HG02840 (cell line): ENCODE data around the gene PAFAH1B1.
"Not testable (repeated sequence)": the region's sequence is repeated elsewhere in the genome, so short reads cannot be mapped to it uniquely, and the experiment has no call there.

Experiments
- ATAC-seq: cut with Tn5 transposase; IDR thresholded peaks from one replicate; pipeline ENCODE4 v1.9.1; 2021; ENCODE audit warnings: mild to moderate bottlenecking, moderate library complexity, moderate number of reproducible peaks; ENCODE audit not compliant: unreplicated experiment, low FRiP score

Gene PAFAH1B1

DNA sequence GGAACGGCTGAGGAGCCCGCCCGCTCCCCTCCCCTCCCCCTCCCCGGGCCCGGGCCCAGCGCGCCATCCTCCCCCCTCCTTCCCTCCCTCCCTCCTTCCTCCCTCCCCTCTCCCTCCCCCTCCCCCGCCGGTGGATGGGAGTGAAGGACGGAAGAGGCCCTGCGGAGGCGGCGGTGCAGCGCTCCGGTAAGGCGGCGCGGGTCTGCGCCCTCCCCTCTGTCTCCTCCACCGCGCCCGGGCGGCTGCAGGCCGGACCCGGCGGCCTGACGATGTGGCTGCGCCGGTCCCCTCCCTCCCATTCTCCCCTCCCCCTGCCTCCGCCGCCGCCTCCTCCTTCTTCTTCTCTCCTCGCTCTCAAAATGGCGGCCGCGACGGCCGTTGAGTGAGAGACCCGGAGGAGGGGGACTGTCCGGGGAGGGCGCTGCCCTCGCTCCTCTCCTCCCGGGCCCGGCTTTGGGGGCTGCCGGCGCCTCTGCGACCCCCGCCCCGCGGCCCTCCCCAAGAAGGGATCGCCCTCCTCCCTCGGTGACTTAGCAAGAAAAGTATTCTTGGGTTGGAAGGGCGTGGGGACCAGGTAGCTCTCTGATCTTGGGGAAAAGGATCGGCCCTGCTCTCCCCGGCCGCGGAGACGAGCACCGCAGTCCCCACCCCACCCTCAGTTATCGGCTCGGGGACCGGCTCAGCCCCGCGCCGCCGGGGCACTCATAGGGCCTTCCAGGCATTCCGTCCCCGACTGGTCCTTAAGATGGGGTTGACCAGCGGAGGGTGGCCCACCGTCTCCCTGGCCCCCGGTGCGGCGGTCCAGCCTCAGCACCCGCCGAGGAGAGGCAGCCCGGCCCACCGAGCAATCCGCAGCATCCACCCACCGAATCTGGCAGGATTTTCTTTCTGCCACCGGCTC, 617 bp downstream of the PAFAH1B1 start:
- ATAC-seq: peak; percentile 44

DNA sequence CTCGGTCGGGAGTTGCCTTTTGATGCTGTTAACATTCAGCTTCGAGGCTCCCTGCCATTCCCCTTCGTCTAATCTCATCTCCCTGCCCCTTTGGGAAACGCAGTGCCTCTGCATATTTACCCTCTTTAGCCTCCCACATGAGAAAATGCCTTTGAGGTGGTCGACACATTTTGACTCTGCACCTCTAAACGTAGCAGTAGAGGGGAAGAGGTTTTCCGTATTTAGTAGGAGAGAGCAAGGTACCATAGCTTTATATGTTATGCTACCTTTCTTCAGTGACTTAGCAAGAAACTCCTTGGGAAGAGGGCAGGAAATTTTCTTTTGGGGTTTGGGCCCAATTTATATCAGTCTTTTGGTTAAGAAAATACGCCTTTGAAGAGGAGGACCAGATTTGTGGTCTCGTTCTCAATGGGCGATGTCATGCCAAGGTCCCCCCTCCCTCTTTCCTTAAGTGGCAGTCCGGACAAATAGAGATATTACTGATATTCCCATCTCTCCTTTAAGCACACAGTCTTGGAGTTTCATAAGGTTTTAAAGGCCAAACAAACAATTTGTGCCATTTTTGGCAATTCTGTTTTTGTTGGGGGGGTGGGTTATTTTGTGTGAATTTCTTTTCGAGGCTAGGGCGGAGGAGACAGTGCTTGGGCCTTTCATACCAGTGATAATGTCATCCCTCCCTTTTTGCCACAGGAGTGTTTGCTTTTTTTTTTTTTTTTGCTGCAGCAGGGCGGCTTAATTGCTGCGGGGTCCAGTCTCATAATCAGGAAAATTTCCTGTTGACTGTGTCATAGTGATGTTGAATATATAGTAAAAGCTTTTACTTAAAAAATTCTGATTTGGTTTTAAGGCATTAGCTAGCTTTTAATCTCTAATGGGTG, 1.5 kb downstream of the PAFAH1B1 start:
- ATAC-seq: no peak

DNA sequence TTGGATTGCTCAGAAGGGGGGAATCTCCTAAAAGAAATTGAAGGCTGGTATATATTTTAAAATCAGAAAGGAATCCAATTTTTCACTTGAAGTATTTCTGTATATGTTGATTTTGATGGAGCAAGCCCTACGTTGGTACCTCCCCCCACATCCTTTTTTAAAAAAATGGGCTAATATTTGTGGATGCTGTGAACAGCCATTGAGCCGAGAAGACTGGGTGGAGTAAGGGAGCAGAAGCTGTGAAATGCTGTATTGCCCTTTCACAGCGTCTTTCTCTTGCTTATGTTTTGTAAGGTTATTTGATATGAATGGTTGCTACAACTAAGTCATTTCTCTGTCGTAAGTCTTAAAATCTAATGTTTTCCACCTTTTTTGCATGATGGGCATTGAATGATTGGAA, 2.3 kb downstream of the PAFAH1B1 start:
- ATAC-seq: no peak

DNA sequence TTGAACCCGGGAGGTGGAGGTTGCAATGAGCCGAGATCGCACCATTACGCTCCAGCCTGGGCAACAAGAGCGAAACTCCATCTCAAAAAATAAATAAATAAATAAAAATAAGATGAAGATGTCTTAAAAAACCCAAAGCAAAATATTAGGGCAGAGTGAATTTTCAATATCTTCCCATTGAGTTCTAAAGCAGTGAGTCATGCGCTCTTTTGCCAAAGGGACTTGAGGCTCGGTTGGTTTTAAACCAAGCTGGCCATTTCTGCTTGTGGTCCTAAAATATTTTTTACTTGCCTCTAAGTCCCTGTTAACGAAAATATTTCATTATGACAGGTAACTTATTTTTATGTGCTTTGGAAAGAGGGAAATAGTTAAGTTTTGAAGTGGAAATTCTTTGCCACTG, 4.7 kb downstream of the PAFAH1B1 start:
- ATAC-seq: no peak

DNA sequence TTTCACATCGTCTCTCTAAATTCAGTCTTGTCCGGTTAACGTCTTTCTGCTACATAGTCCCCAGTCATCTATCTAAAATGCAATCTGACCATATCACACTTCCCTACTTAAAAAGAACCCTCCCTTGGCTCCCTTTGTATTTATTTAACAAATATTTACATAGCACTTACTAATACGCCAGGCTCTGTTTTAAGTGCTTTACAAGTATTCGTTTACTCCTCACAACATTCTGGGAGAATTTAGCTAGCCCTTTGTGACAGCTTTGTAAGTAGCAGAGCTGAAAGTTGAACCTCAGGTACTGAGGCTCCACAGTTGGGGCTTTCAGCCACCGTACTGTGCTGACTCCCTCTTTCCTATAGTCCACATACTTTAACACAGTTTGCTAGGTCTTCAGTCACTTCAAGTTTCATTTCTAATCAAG, 9.2 kb downstream of the PAFAH1B1 start:
- no peak for ATAC-seq

DNA sequence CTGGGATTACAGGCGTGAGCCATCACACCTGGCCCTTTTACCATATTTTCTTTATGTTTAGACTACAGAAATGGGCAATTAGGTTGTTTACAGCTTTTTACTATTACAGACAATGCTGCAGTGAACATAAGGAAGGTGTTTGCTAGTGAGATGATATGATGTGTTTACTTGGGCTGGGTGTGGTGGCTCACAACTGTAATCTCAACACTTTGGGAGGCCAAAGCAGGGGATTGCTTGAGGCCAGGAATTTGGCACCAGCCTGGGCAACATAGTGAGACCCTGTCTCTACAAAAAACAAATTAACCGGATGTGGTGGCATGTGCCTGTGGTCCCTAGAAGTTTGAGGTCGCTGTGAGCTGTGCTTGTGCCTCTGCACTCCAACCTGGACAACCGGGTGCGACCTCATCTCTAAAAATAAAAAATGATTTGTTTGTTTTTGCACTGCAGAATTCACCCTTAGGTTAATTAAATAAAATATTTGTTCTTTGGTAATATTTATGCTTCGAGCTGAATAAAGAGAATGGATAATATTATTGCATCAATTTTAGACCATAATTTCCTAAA, 15.0 kb downstream of the PAFAH1B1 start:
- no peak for ATAC-seq

DNA sequence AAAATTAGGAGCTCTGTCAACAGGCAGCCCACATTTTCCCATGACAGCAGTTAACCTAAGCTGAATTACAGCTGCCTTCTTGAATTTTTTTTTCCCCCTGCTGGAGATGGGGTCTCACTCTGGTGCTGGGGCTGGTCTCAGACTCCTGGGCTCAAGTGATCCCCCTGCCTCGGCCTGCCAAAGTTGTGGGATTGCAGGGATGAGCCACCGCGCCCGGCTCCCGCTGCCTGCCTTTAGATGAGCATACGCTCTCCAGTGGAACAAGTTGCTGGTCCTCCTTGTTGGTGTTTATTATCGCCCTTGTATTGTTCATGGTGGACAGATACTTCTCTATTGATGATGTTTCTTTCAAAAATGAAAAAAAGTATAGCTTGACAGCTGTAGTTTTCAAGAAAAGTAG, 15.6 kb downstream of the PAFAH1B1 start:
- no peak for ATAC-seq

DNA sequence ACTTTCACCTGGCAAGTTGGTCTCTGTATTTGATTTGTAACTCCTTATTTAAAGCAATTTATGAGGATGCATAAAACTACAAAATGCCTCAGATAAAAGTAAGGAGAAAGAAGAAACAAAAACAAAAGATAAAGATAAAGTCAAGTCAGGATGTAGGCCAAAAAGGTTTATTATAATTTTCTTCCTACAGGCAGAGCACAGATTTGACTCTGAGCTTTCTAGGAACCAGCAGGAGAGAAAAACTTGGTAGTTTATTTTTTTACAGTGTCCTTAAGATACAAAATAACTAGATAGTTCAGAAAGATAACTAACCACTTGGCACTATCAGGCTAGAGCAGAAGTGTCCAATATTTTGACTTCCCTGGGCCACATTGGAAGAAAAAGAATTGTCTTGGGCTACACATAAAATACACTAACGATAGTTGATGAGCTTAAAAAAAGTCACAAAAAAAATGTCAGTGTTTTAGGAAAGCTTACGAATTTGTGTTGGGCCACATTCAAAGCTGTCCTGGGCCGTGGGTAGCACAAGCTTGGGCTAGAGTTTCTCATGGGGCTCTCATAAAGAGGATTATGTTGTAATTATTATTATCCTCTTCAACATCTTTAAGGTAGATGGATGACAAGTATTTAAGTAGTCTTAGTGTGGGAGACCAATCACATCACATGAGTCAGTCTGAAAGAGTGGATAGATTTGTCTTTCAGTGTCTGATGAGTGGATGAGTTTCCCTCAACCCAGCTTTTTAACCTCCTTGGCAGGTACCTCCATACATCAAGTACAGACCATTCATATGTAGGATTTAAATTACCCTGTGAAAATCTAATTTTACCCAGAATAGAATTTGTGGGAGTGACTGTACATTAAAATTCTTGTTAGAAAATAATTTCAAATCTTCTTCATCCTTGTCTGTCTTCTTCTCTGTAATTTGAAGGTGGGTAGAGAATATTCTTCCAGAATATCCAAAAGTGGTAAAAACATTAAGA, 17.0 kb downstream of the PAFAH1B1 start:
- no peak for ATAC-seq

DNA sequence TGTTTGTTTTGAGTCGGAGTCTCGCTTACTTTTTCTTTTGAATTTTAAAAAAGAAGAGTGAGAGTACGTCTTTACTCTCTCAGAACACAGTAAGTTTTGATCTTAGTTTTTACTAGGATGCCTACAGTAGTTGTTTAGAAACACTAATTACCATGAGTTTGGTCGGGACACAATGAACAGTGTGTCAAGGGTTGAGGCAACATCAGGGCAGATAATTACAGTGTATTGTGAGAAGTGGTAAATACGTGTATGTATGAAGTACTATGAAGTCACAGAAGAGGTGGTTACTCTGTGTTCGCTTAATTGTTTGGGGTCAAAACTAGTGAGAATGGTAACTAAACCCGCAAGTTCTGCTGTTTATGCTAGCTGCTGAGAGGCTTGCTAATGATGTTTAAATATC, 18.2 kb downstream of the PAFAH1B1 start:
- no peak for ATAC-seq

DNA sequence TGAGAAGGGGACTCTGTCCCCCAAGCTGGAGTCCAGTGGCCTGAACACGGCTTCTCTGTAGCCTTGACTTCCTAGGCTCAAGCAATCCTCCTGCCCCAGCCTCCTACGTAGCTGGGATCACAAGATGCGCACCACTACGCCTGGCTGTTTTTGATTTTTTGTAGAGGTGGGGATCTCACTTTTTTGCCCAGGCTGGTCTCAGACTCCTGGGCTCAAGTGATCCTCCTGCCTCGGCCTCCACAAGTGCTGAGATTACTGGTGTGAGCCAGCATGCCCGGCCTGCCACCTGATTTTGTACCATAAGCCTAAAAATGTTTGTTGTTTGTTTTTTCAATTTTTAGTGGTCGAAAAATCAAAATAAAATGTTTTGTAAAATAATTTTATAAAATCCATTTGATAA, 19.2 kb downstream of the PAFAH1B1 start:
- no peak for ATAC-seq

DNA sequence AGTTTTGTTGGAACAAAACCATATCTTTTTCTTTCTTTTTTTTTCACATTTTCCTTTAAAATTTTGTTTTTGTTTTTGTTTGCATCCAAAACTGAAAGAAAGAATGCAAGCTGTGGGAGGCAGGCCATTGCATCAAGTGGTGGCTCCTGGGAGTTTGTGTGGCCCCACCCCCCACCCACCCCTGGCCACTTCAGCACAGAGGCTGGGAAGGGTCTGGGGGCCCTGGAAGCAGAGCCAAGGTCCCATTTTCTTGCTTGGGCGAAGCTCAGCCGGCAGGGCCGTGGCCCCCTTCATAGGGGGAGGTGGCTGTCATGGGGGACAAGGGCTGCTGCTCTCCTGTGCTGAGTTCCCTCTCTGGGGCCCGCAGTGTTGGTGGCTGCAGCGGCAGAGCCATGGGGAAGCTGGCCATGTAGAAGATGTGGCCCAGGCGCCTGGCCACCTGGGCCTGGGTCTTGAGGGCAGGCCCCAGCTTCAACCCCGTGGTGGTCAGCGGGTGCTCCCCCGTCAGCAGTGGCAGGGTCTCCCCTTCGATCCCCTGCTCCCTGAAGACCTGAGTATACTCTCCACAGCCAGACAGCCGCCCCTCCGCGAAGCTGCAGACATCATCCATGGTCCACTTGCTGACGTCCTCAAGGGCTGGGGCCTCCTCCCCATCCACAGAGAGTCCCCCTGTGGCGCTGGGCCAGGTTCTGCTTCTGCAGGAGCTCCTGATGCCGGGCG, 19.8 kb downstream of the PAFAH1B1 start:
- no peak for ATAC-seq

DNA sequence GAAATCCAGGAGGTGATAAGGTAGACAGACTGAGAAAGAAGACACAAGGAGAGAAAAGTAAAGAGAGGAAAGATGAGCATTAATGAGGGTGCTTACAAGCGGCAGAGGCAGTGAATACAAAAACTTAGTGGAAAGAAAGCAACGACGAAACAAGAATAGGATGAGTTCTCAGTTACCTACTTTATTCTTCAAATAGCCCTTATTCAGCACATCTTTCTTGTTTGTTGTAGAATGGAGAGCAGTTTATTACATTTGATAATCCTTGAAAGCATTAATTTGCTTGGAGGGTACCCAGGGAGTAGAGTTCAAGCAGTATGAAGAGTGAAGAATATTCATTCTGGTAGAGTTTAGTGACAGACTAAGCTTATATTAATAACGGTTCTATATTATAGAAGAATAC, 22.4 kb downstream of the PAFAH1B1 start:
- ATAC-seq: no peak

DNA sequence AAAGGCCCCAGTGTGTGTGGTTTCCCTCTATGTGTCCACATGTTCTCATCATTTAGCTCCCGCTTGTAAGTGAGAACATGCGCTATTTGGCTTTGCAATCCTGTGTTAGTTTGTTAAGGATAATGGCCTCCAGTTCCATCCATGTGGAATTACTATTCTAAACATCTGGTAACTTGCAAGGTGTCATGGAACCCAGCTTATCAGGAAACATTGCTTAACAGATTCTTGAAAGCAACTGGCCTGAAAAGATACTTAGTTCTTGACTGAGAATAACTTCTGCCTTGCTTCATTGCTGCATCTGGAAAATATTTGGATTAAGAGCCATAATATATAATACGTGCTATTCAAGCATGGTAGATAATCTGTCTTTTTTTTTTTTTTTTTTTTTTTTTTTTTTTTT, 27.8 kb downstream of the PAFAH1B1 start:
- ATAC-seq: no peak

DNA sequence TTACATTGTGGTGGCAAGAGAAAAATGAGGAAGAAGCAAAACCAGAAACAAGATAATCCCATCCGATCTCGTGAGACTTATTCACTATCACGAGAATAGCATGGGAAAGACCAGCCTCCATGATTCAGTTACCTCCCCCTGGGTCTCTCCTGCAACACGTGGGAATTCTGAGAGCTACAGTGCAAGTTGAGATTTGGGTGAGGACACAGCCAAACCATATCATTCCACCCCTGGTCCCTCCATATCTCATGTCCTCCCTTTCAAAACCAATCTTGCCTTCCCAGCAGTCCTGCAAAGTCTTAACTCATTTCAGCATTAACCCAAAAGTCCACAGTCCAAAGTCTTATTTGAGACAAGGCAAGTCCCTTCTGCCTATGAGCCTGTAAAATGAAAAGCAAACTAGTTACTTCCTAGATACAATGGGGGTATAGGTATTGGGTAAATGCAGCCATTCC, 28.5 kb downstream of the PAFAH1B1 start:
- not testable (repeated sequence) for ATAC-seq

DNA sequence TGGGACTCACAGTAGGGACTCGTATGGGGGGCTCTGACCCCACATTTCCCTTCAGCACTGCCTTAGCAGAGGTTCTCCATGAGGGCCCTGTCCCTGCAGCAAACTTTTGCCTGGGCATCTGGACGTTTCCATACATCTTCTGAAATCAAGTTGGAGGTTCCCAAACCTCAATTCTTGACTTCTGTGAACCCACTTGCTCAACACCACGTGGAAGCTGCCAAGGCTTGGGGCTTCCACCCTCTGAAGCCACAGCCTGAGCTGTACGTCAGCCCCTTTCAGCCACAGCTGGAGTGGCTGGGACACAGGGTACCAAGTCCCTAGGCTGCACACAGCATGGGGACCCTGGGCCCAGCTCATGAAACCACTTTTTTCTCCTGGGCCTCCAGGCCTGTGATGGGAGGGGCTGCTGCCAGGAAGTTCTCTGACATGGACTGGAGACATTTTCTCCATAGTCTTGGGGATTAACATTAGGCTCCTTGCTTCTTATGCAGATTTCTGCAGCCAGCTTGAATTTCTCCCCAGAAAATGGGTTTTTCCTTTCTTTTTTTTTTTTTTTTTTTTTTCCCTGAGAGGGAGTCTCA, 29.4 kb downstream of the PAFAH1B1 start:
- not testable (repeated sequence) for ATAC-seq

DNA sequence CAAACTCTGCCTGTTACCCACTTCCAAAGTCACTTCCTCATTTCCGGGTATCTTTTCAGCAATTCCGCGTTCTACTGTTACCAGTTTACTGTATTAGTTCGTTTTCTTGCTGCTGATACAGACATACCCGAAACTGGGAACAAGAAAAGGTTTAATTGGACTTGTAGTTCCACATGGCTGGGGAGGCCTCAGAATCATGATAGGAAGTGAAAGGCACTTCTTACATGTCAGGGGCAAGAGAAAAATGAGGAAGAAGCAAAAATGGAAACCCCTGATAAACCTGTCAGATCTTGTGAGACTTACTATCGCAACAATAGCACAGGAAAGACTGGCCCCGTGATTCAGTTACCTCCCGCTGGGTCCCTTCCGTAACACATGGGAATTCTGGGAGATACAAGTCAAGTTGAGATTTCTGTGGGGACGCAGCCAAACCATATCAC, 30.9 kb downstream of the PAFAH1B1 start:
- ATAC-seq: no peak

DNA sequence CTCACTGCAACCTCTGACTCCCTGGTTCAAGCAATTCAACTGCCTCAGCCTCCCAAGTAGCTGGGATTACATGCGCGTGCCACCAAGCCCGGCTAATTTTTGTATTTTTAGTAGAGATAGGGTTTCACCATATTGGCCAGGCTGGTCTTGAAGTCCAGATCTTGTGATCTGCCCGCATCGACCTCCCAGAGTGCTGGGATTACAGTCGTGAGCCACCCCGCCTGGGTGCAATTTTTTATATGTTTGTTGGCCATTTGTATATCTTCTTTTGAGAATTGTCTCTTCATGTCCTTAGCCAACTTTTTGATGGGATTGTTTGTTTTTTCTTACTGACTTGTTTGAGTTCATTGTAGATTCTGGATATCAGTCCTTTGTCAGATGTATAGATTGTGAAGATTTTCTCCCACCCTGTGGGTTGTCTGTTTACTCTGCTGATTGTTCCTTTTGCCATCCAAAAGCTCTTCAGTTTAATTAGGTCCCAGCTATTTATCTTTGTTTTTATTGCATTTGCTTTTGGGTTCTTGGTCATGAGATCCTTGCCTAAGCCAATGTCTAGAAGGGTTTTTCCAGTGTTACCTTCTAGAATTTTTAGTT, 33.3 kb downstream of the PAFAH1B1 start:
- not testable (repeated sequence) for ATAC-seq

DNA sequence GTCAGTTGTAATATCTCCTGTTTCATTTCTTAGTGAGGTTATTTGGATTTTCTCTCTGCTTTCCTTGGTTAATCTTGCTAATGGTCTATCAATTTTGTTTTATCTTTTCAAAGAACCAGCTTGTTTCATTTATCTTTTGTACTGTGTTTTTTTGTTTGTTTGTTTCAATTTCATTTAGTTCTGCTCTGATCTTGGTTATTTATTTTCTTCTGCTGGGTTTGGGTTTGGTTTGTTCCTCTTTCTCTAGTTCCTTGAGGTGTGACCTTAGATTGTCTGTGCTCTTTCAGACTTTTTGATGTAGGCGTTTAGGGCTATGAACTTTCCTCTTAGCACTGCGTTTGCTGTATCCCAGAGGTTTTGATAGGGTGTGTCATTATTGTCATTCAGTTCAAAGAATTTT, 35.5 kb downstream of the PAFAH1B1 start:
- ATAC-seq: not testable (repeated sequence)
